Measurements from ENCODE around the gene HACL1.

GRCh38 chr3:15636028-15636709 is 34.8 kb upstream of the HACL1 start:
- no peak for TF ChIP-seq CTCF (IDR thresholded peaks at IDR 0.05)
- TF ChIP-seq EZH2 (IDR thresholded peaks at IDR 0.05): no peak
